Measurements from ENCODE around the gene PAPOLG.
"Not testable (repeated sequence)": the region's sequence is repeated elsewhere in the genome, so short reads cannot be mapped to it uniquely, and the experiment has no call there.

The PAPOLG gene

DNA sequence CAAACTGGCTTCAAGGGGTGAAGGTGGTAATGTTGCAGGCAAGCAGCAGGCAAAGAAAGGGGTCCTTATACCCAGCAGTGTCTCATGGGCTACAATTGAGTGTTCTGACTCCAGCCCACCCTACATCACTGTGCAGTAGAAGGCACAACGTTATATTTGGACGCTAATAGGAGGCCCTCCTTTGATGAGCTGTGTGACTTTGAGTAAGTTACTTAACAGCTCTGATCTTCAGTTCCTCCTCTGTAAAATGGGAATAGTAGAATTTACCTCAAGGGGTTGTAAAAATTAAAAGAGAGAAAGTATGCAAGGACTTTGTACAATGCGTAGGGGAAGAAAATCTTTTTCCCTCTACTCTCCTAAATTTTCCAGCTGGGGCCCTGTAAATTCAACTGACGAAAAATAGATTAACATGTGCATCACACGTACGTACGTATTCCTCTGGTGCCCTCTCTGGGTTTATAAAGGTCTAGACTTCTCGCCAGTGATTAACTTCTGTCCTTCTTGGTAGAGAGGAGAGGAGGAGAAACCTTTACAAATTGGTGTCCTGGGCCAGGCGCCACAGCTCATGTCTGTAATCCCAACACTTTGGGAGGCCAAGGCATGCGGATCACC, 67.7 kb downstream of the PAPOLG start:
- DNase-seq (ENCODE audit: low read depth), result no peak

DNA sequence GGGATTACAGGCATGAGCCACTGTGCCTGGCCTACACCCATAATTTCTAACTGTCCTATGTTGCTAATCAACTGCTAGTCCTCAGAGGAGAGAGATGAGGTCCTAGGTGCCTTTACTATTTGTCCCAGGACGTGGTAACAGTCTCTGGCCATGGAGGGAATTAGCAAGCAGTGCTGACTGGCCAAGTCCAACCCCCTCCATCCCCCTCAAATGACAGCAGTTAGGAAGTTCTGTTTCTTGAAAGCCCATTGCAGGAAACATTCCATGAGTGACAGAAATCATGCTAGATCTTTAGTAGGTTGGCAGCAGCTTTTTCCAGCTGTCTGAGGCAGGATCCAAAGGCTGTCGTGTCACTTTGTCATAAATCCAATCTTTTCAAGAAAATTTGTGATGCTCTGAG, 69.6 kb downstream of the PAPOLG start:
- no peak for DNase-seq (ENCODE audit: low read depth)

- no peak for DNase-seq (ENCODE audit: low read depth)
These were observed 70.0 kb downstream of the PAPOLG start for GRCh38 chr2:60826111-60826510.

- not testable (repeated sequence) for DNase-seq (ENCODE audit: low read depth)
These were observed 70.8 kb downstream of the PAPOLG start for GRCh38 chr2:60826860-60827259.

DNA sequence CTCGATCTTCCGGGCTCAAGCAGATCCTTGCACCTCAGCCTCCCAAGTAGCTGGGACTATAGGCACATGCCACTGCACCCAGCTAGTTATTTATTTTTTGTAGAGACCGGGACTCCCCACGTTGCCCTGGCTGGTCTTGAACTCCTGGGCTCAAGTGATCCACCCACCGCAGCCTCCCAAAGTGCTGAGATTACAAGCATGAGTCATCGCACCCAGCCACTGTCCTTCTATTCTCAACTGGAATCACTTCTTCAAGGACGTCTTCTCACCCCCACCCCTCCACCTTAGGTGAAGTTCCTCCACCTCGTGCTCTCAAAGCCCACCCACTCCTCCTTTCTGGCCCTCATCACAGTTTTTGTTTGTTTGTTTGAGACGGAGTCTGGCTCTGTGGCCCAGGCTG, 71.3 kb downstream of the PAPOLG start:
- no peak for DNase-seq (ENCODE audit: low read depth)

DNA sequence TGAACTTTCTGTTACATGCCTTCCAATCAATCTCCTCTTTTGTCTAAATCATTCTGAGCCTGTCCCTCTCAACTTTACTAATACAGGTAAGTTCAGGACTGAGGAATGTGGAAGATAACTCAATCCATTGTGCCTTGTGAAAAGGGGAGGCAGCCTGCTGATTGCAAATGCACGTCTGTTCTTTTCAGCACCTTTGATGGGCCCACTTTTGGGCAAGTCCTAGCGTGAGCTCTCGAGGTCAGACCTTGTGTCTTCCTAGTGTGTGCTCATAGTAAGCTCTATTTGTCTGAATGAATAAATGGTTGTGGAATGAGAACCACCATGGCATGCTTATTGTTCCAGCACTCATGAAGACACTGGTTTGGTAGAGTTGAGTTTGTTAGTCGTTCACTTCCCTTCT, 74.9 kb downstream of the PAPOLG start:
- no peak for DNase-seq (ENCODE audit: low read depth)

DNA sequence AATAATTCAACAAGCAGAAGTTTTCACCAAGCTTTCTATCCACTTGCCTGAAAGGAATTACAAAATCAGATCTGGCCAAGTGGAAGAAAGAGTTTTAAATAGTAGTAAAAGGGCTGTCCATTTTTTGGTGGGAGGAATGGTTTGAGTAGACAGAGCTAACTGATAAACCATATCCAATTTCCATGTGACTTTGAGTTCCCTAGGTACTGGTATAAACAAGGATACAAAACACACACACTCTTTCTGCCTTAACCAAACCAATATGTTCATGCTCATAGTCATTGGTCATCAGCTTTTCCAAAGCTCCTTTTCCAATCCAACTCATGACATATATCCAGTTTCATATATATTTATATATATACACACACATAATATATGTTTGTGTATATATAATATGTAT, 75.9 kb downstream of the PAPOLG start:
- no peak for DNase-seq (ENCODE audit: low read depth)

GRCh38 chr2:60832621-60833020, 76.6 kb downstream of the PAPOLG start:
- DNase-seq (ENCODE audit: low read depth), result no peak

GRCh38 chr2:60834270-60834717, 78.2 kb downstream of the PAPOLG start:
- no peak for DNase-seq (ENCODE audit: low read depth)

GRCh38 chr2:60836491-60836890, 80.4 kb downstream of the PAPOLG start:
- no peak for DNase-seq (ENCODE audit: low read depth)

DNA sequence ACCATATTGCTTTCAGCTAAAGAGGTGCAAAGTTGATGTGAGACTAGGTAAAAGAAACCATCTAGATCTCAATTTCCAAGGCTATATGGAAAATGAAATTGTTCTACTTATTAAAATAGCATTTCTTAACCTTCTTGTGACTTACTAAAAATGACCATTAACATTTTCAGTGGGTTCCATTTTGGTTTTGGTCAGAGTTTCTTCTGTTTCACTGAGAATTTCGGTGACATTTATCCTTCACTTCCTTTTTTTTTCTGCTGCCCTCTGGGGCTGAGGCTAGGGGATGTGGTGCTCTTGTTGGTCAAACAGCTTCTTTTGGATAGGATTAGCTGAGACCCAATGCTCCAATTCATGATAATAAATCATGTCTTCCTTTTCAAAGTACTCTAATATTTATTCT, 81.1 kb downstream of the PAPOLG start:
- no peak for DNase-seq (ENCODE audit: low read depth)

DNA sequence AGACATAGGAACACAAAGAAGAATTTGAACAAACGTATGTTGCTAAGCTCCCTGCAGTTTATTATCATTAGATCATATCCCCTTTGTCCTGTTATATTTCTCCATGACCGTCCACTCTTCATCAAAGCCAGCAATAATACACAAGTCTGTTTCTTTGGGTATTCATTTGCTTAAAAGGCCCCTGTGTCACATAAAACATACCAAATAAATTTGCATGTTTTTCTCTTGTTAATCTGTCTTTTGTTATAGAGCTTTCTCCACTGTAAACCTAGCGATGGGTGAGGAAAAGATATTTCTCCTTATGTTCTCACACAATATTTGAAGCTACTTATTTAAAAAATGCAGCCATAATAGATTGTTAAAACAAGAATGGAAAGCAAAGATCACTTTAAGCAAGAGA, 82.4 kb downstream of the PAPOLG start:
- DNase-seq (ENCODE audit: low read depth), result no peak

DNA sequence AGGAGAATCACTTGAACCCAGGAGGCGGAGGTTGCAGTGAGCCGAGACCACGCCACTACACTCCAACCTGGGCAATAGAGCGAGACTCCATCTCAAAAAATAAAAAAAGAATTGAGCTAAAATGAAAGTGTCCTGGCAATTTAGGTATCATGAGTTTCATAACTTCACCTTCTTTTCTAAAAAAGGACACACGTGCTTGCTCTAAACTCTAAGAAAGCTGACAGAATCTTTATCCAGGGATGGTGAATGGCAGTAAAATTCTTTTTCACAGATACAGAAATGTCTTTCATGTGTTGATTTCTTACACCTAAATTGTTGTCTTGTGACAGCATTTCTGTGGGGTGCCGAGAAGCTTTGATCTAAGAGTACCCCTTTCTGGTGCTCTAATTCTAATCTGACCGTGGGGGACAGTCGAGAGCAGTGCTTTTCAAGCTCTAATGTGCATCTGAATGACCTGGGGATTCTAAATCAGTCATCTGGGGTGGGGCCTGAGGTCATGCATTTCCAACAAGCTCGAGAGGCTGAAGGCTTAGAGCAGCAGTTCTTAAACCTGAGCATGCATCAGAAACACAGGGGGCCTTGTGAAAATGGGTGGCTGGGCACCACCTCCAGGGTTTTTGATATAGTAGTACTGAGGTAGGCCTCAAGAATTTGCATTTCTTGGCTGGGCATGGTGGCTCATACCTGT, 83.2 kb downstream of the PAPOLG start:
- DNase-seq (ENCODE audit: low read depth), result no peak

DNA sequence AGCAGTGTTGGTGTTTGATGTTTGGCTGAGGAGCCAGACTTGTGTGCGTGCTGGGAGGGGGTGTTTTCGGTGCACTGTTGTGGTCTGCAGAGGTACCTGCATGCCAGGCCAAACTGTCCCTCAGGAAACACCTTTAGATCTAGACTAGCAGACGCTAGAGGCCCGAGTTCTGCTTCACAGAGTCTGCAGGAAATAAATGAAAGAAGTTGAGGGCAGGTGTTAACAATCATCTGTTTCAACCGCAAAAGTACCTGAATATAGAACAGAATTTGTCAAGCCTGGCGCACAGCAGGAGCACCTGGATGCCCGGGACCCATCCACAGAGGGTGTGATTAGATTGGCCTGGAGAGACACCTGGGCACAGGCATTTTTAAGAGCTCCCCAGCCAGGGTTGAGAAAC, 84.8 kb downstream of the PAPOLG start:
- DNase-seq (ENCODE audit: low read depth), result no peak

GRCh38 chr2:60843006-60843405, 86.9 kb downstream of the PAPOLG start:
- DNase-seq (ENCODE audit: low read depth), result no peak

DNA sequence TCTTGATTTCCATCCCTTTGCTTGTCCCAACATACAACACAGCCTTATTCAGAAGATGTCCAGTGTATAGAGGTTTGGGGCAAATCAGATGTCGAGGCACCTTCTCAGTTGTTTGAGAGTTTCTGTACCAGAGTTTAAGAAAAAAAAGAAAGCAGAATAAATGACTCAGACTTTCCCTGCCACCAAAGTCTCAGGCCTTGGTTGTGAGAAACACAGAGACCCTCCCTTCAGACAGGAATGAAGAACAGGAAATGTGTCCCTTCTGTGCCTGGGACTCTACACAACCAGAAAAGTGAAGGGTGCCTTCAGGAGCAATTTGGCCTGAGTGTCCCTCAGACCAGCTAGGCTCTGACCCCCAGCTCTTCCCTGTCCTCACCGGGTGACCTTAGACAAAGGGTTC, 88.0 kb downstream of the PAPOLG start:
- no peak for DNase-seq (ENCODE audit: low read depth)

DNA sequence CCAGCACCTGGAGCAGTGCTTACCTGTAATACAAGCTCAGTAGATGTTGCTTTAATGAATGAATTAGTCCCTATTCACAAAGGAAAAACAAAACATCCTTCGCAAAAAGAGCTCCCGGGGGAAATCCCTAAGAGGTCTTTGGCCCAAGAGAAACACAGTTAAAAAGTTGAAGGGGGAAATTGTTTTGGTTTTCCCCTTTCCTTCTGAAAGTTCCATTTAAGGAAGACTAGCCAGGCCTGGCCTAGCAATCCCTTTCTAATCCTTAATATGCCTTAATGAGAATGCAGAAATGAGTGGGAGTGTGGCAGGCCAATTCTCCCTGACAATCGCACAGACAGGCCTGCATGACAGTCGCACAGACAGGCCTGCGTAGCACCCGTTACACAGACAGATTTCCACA, 91.8 kb downstream of the PAPOLG start:
- DNase-seq (ENCODE audit: low read depth), result no peak

All from T-helper 22 cell (primary cell).